GM12865 (cell line): Measurements from ENCODE around the gene AP5B1.

ENCODE experiments used
- DNase-seq: peaks from one replicate; pipeline ENCODE4 v3.0.0; 2010; ENCODE audit warnings: low read depth
- H3K4me3 ChIP-seq: 2 replicates; pipeline ENCODE4 v1.5.1; 2011; ENCODE audit warnings: mild to moderate bottlenecking, low read depth, low read length, control low read depth
- CTCF ChIP-seq: IDR thresholded peaks from 2 replicates; pipeline ENCODE4 v1.5.1; 2011; ENCODE audit warnings: low read length, control low read depth, low read depth, inconsistent platforms; ENCODE audit not compliant: insufficient read depth; ENCODE audit errors: missing control alignments

AP5B1 gene

GRCh38 chr11:65798882-65799281 lies 18.1 kb upstream of the AP5B1 start:
- no peak overlapping the region for H3K4me3 ChIP-seq
- TF ChIP-seq CTCF: no peak
- DNase-seq: no peak

GRCh38 chr11:65797711-65798110 lies 16.9 kb upstream of the AP5B1 start:
- TF ChIP-seq CTCF: no peak
- DNase-seq: no peak
- no peak overlapping the region for H3K4me3 ChIP-seq

GRCh38 chr11:65796726-65797601 lies 16.2 kb upstream of the AP5B1 start:
- DNase-seq: no peak
- H3K4me3 ChIP-seq: no peak overlapping the region
- no peak for TF ChIP-seq CTCF

GRCh38 chr11:65794570-65795510 lies 14.1 kb upstream of the AP5B1 start:
- no peak for TF ChIP-seq CTCF
- no peak for DNase-seq
- no peak overlapping the region for H3K4me3 ChIP-seq

- no peak for TF ChIP-seq CTCF
- H3K4me3 ChIP-seq: no peak overlapping the region
- DNase-seq: no peak
Observed at GRCh38 chr11:65793625-65794400, 13.0 kb upstream of the AP5B1 start.

- no peak overlapping the region for H3K4me3 ChIP-seq
- no peak for DNase-seq
- TF ChIP-seq CTCF: no peak
Observed at GRCh38 chr11:65793144-65793581, 12.4 kb upstream of the AP5B1 start.
